Measurements from ENCODE around the gene PDXK.
"Not testable (repeated sequence)": the region's sequence is repeated elsewhere in the genome, so short reads cannot be mapped to it uniquely, and the experiment has no call there.

The PDXK gene

DNA sequence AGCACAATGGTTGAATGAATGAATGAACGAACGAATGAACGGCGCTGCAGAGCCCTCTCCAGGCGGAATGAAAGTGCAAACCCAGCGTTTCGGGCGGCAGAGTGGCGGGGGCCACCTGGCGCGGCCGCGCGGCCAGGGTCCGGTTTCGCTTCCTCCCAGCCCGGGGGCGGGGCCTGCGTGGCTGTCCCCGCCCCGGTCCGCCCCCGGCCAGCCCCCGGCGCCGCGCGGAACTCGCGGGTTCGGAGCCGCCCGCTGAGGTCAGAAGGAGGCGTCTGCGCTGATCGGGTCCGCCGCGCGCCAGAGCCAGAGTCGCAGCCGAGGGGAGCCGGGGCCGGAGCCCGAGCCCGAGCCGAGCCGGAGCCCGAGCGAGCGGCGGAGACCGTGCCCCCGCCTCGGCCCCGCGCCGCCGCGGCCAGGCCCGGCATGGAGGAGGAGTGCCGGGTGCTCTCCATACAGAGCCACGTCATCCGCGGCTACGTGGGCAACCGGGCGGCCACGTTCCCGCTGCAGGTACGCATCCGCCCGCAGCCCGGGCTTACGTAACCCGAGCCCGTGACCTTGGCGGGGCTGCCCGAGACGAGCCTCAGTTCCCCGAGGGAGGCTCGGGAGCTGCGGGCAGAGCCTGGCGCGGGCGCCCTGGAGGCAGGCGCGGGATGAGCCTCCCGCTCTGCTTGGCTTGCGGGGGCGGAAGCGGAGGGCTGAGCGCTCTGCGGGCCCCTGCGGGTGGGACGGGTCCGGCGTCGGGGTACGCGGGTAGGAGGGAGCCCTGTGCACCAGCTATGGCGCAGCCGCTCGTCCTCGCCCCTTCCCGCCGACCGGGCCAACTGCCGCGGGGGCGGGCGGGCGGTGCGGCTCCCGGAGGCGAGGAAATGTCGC, at the start of gene PDXK:
Gene PDXK, plus strand, starts transcription at position 258 of the 876 bp plus-strand sequence. Its CDS starts 166 bp downstream, at position 424.
- peak; percentile 83 for DNase-seq
- Mint-ChIP-seq H3K36me3 (peaks cover 15% of the 10 kb centered on the region), H3K4me3 (peak within 1 kb of the TSS; percentile 81), H3K4me1 (peaks cover 35% of the 10 kb centered on the region), H3K27me3 (peaks cover 37% of the 10 kb centered on the region), H3K9me3 (no peaks in the 10 kb centered on the region), H3K27ac (peak within 1 kb of the TSS; percentile 65)
- CTCF ChIA-PET: interaction anchor here (1.5 kb wide), 1 partner anchor 10 kb away, joined by 4 read pairs; no protein-coding TSS in a partner anchor

DNA sequence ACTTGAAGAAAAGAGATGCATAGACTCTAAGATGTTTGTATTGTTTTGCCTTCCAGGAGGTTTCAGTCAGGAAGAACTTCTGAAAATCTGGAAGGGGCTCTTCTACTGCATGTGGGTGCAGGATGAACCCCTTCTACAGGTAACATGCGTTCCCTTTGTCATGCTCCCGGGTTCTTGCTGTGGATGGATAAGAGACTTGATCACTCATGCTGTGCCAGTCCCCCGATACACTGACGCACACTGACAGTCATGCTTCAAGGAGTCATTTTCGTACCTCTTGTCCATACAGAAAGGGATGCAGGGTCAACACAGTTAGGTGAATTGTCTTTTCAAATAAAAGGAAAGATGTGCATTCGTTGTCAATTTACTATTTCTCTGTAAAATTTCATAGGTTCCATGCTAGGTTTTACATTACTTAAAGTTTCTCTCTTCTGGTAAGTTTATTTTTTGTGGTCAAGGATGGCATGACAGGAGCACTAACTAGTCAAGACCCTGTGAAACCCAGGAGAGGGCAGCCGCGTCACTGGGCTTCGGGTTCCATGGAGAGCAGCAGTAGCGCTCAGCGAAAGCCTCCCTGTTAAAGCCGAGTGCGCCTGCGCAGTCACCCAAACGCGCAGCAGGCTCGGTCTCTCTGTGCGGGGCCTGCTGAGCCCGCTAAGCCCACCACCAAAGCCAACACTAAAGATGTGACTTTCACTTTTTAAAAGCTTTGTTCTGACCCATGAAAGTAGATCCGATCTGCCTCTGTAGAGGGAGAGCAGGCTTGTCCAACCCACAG, 48.9 kb upstream of the PDXK start:
- no peaks in the 10 kb centered on the region for H3K27me3 Mint-ChIP-seq
- peaks cover 44% of the 10 kb centered on the region for H3K36me3 Mint-ChIP-seq
- peaks cover 6% of the 10 kb centered on the region for H3K9me3 Mint-ChIP-seq
- CTCF ChIA-PET: no interaction called here
- DNase-seq: no peak
- no peak overlapping the region for H3K27ac Mint-ChIP-seq
- peaks cover 20% of the 10 kb centered on the region for H3K4me1 Mint-ChIP-seq
- H3K4me3 Mint-ChIP-seq: no peak overlapping the region

DNA sequence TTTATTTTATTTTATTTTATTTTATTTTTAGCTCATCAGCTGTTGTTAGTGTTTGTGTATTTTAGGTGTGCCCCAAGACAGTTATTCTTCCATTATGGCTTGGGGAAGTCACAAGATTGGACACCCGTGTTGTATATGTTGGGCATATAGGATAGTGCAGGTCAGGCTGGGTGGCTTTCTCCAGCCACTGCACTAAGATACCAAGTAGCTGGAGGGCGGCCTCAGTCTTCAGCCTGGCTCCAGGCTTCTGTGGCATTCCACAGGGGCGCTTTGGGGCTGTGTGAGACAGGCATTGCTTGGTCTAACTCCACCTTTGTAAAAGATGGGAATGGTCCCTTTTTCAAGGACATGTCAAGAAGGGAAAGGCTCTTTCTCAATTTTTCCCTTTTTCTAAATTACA, 43.1 kb upstream of the PDXK start:
- H3K4me3 Mint-ChIP-seq: no peak overlapping the region
- no peak overlapping the region for H3K27ac Mint-ChIP-seq
- peaks cover 49% of the 10 kb centered on the region for H3K36me3 Mint-ChIP-seq
- no peak for DNase-seq
- H3K9me3 Mint-ChIP-seq: no peaks in the 10 kb centered on the region
- CTCF ChIA-PET: no interaction called here
- no peaks in the 10 kb centered on the region for H3K4me1 Mint-ChIP-seq
- H3K27me3 Mint-ChIP-seq: no peaks in the 10 kb centered on the region

DNA sequence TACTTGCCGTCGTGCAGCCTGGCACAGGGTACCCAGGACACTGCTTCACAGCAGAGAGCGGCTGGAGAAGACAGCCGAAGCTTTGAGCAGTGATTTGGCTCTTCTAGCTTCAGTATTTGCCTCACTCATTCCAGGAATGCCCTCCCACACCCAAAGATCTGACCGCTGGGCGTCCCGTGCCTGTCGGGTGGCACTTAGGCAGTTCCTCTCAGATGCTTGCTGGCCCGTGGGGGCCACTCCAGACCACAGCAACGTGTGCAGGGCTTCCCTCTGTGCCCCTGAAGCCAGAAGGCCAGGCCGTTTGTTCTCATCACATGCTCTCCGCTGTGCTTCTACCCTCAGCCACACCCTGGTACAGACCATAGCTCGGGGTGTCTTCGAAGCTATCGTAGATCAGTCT, 42.5 kb upstream of the PDXK start:
- CTCF ChIA-PET: no interaction called here
- no peaks in the 10 kb centered on the region for H3K4me1 Mint-ChIP-seq
- no peaks in the 10 kb centered on the region for H3K27me3 Mint-ChIP-seq
- H3K9me3 Mint-ChIP-seq: no peaks in the 10 kb centered on the region
- H3K36me3 Mint-ChIP-seq: peaks cover 49% of the 10 kb centered on the region
- no peak overlapping the region for H3K4me3 Mint-ChIP-seq
- H3K27ac Mint-ChIP-seq: no peak overlapping the region
- DNase-seq: no peak

DNA sequence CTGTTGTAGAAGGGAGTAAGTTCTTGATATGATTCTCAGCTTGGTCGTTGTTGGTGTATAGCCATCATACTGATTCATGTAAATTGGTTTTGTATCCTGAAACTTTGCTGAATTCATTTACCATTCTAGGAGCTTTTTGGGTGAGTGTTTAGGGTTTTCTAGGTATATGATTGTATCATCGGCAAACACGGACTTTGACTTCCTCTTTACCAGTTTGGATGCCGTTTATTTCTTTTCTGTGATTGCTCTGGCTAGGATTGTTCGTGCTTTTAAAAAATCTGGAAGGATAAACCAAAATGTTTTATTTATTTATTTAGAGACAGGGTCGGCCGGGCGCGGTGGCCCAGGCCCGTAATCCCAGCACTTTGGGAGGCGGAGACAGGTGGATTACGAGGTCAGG, 39.0 kb upstream of the PDXK start:
- H3K4me3 Mint-ChIP-seq: no peak overlapping the region
- DNase-seq: no peak
- no peak overlapping the region for H3K27ac Mint-ChIP-seq
- CTCF ChIA-PET: interaction anchor here (0.6 kb wide), 1 partner anchor 9 kb away, joined by 6 read pairs; no protein-coding TSS in a partner anchor
- H3K9me3 Mint-ChIP-seq: no peaks in the 10 kb centered on the region
- no peaks in the 10 kb centered on the region for H3K27me3 Mint-ChIP-seq
- H3K4me1 Mint-ChIP-seq: peaks cover 18% of the 10 kb centered on the region
- peaks cover 52% of the 10 kb centered on the region for H3K36me3 Mint-ChIP-seq

DNA sequence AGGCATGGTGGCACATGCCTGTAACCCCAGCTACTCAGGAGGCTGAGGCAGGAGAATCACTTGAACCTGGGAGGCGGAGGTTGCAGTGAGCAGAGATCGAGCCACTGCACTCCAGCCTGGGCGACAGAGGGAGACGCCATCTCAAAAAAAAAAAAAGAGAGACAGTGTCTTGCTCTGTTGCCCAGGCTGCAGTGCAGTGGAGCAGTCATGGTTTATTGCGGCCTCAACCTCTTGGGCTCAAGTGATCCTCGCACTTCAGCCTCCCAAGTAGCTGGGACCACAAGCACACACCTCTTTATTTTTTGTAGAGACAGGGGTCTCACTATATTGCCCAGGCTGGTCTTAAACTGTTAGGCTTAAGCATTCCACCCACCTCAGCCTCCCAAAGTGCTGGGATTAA, 38.5 kb upstream of the PDXK start:
- Mint-ChIP-seq H3K4me1 (peaks cover 22% of the 10 kb centered on the region), H3K36me3 (peaks cover 52% of the 10 kb centered on the region)
- H3K27ac Mint-ChIP-seq, H3K4me3 Mint-ChIP-seq, H3K9me3 Mint-ChIP-seq, H3K27me3 Mint-ChIP-seq, DNase-seq, CTCF ChIA-PET: not testable (repeated sequence)

DNA sequence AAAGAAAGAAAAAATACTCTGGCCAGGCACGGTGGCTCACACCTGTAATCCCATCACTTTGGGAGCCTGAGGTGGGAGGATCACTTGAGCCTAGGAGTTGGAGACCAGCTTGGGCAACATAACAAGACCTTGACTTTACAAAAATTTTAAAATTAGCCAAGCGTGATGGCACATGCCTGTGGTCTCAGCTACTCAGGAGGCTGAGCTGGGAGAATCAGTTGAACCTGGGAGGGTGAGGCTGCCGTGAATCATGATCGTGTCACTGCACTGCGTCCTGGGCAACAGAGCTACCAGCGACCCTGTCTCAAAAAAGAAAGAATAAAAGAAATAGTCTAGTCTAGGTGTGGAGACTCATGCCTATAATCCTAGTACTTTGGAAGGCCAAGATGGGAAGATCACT, 37.3 kb upstream of the PDXK start:
- peaks cover 23% of the 10 kb centered on the region for H3K4me1 Mint-ChIP-seq
- no peak overlapping the region for H3K27ac Mint-ChIP-seq
- no peak overlapping the region for H3K4me3 Mint-ChIP-seq
- no peaks in the 10 kb centered on the region for H3K9me3 Mint-ChIP-seq
- DNase-seq: no peak
- H3K27me3 Mint-ChIP-seq: no peaks in the 10 kb centered on the region
- CTCF ChIA-PET: no interaction called here
- peaks cover 57% of the 10 kb centered on the region for H3K36me3 Mint-ChIP-seq

DNA sequence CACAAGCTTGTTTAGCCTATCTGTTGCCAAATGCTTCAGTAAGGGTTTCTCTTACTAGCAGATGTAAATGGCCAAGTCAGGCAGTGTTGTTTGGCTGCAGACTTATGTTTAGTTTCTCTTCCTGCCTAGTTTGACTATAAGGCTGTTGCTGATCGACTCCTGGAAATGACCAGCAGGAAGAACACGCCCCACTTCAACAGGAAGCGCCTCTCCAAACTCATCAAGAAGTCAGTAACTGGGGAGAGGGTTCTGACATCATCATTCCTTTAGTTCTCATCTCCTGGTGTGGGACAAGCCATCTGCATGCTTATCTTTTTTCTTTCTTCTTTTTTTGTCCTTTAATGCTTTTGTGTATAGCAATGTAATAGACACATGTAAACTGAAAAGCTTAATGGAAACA, 34.5 kb upstream of the PDXK start:
- H3K9me3 Mint-ChIP-seq: no peaks in the 10 kb centered on the region
- peaks cover 23% of the 10 kb centered on the region for H3K4me1 Mint-ChIP-seq
- H3K4me3 Mint-ChIP-seq: no peak overlapping the region
- peak; percentile 26 for DNase-seq
- peak overlapping the region; percentile 90 for H3K27ac Mint-ChIP-seq
- H3K27me3 Mint-ChIP-seq: no peaks in the 10 kb centered on the region
- CTCF ChIA-PET: interaction anchor here (1.0 to 1.3 kb wide), 2 partner anchors 18 to 24 kb away, joined by 3 to 4 read pairs; no protein-coding TSS in a partner anchor
- peaks cover 56% of the 10 kb centered on the region for H3K36me3 Mint-ChIP-seq

DNA sequence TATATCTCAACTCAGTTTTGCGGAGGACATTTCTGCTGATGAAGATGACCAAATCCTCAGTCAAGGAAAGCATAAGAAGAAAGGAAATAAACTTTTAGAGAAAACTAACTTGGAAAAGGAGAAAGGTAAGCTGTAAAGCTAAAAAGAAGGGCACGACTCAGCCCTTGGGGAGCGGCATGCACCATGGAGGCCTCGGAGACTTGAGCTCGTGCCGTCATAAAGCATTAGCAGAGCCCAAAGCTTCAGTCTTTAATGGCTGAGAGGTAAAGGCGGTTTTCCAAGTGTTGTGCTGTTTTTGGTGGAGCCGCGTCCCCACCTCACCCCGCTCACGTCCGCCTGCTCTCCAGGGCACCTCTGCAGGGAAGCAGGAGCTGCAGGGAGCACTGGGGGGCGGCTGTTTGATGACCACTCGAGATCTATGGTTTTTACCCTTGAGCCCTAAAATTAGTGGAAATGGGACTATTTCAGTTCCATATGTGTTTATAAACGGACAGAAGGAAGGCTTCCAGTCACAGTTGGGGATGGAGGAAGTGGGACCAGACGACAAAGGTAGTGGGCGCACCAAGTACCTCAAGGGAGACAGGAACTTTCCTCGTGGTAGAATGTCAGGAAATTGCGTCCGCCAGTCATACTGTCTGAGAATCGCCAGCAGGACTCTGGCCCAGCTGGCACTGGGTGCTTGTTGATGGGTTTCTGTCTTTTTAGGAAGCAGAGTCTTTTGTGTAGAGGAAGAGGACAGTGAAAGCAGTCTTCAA, 31.9 kb upstream of the PDXK start:
- Mint-ChIP-seq H3K9me3 (no peaks in the 10 kb centered on the region), H3K27me3 (no peaks in the 10 kb centered on the region), H3K27ac (peak overlapping the region; percentile 71), H3K4me1 (peaks cover 23% of the 10 kb centered on the region), H3K4me3 (no peak overlapping the region), H3K36me3 (peaks cover 60% of the 10 kb centered on the region)
- peak; percentile 11 for DNase-seq
- CTCF ChIA-PET: no interaction called here

DNA sequence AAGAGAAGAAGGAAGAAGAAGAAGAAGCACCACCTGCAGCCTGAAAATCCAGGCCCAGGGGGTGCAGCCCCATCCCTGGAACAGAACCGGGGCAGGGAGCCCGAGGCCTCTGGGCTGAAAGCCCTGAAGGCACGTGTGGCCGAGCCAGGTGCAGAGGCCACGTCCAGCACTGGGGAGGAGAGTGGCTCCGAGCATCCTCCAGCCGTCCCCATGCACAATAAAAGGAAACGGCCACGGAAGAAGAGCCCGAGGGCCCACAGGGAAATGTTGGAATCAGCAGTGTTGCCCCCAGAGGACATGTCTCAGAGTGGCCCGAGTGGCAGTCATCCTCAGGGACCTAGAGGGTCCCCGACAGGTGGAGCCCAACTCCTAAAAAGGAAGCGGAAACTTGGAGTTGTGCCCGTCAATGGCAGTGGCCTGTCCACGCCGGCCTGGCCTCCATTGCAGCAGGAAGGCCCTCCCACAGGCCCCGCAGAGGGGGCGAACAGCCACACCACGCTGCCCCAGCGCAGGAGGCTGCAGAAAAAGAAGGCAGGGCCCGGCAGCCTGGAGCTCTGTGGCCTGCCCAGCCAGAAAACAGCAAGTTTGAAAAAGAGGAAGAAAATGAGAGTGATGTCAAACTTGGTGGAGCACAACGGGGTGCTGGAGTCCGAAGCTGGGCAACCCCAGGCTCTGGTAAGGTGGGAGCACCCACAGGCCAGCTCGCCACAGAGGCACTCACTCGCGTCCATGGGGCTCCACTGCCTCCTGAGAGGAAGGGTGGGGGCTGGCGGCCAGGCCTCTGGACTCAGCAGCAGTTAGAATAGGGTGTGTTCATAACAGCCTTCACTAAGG, 31.1 kb upstream of the PDXK start:
- Mint-ChIP-seq H3K9me3 (no peaks in the 10 kb centered on the region), H3K27ac (peak overlapping the region; percentile 71), H3K27me3 (no peaks in the 10 kb centered on the region), H3K4me1 (peaks cover 18% of the 10 kb centered on the region), H3K36me3 (peaks cover 58% of the 10 kb centered on the region), H3K4me3 (no peak overlapping the region)
- peak; percentile 6 for DNase-seq
- CTCF ChIA-PET: no interaction called here

DNA sequence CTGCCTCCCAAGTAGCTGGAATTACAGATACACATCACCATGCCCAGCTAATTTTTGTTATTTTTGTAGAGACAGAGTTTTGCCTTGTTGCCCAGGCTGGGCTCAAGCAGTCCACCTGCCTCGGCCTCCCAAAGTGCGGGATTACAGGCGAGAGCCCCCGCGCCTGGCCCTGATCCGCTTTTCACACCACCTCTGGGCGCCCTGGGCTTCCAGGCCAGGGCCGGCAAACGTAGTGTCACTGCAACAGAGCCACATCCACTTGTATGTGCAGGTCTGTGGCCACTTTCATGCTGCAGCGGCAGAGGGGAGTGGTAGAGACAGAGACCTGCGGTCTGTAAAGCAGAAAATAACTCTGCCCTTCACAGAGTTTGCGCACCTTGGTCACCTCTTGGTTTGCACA, 30.0 kb upstream of the PDXK start:
- Mint-ChIP-seq H3K27ac (no peak overlapping the region), H3K4me1 (peaks cover 14% of the 10 kb centered on the region)
- CTCF ChIA-PET: no interaction called here

DNA sequence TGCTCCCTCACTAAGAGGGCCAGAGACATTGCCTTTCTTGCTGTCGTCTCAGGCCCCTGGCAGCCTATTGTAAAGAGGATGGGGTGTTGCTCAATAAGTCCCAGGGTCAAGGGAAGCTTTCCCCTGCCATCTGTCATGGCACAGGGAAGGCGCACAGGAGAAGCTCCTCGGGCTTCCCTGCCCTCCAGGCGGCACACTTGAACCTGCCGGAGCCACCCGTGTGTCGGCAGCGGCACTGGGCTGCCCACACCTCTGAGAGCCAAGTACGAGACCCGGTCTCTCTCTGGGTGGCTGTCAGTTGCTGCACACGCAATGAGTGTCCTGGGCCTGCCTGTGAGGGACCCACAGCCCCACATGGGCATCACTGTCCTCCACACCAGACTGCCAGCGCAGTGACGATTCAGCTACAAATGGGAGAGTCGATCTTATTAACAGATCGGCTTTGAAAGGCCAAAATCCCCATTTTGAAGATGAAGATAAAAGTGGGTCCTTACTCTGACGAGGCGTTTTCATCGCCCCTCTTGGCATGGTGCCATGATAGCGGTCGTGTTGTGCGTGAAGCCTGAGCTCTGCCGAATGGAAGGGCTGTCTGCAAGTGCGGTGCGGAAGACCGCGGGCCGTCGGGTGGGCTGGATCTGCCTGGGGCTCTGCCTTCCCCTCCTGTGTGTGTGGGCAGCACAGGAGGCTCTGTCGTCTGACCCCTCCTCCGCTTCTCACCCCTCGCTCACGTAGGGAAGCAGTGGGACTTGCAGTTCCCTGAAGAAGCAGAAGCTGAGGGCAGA, 29.2 kb upstream of the PDXK start:
- H3K36me3 Mint-ChIP-seq: peaks cover 50% of the 10 kb centered on the region
- CTCF ChIA-PET: no interaction called here
- H3K27me3 Mint-ChIP-seq: no peaks in the 10 kb centered on the region
- no peaks in the 10 kb centered on the region for H3K9me3 Mint-ChIP-seq
- H3K4me3 Mint-ChIP-seq: no peak overlapping the region
- H3K27ac Mint-ChIP-seq: peak overlapping the region; percentile 55
- no peak for DNase-seq
- peaks cover 7% of the 10 kb centered on the region for H3K4me1 Mint-ChIP-seq

More for the DNA sequence above, 30.0 kb upstream of the PDXK start:
- Mint-ChIP-seq H3K27me3 (no peaks in the 10 kb centered on the region), H3K9me3 (no peaks in the 10 kb centered on the region), H3K4me3 (no peak overlapping the region), H3K36me3 (peaks cover 54% of the 10 kb centered on the region)
- no peak for DNase-seq

DNA sequence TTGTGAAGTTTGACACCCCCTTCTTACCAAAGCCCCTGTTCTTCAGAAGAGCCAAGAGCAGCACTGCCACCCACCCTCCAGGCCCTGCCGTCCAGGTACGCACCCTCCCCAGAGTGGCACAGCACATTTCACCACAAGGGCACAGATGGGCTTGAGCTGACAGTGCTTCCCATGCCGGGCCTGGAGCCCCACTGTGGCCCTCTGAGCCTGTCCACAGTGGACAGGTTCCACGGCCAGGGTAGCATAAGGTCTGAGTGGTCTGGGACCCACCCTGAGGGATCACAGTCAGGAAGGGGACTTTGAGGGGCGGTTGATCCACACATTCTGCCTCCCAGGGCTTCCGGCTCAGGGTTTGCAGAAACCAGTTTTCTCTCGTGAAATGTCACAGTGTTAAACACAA, 28.6 kb upstream of the PDXK start:
- peaks cover 50% of the 10 kb centered on the region for H3K36me3 Mint-ChIP-seq
- DNase-seq: no peak
- CTCF ChIA-PET: no interaction called here
- no peak overlapping the region for H3K27ac Mint-ChIP-seq
- no peaks in the 10 kb centered on the region for H3K27me3 Mint-ChIP-seq
- peaks cover 1% of the 10 kb centered on the region for H3K4me1 Mint-ChIP-seq
- H3K9me3 Mint-ChIP-seq: no peaks in the 10 kb centered on the region
- H3K4me3 Mint-ChIP-seq: no peak overlapping the region

Measured in activated naive CD4-positive, alpha-beta T cell treated with anti-CD3 and anti-CD28 coated beads, Interleukin-2, amount 10 ng/mL, durations not matched to agents 7 days and 5 days (primary cell).